ENCODE data around the gene GUCY1A2.
"Not testable (repeated sequence)": the region's sequence is repeated elsewhere in the genome, so short reads cannot be mapped to it uniquely, and the experiment has no call there.

Gene GUCY1A2

DNA sequence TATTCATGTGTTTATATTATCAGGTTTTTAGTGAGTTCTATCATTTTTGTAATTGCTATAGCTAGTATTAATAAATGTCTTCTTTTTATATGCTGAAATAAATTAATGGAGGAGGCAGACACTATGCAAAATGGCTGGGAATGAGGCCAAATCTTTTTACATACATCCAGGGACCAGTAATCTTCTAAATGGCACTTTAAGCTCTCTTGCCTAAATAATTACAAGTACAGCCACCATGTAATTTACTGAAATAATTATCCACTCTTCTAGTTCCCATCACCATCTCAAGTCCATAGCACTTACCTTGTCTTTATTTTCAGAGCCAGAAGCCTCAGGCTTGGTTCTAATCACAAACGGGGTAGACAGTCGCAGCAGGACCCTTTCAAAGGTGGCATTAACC is 79.1 kb downstream of the GUCY1A2 start:
- no peak for DNase-seq (ENCODE audit: low spot score)

DNA sequence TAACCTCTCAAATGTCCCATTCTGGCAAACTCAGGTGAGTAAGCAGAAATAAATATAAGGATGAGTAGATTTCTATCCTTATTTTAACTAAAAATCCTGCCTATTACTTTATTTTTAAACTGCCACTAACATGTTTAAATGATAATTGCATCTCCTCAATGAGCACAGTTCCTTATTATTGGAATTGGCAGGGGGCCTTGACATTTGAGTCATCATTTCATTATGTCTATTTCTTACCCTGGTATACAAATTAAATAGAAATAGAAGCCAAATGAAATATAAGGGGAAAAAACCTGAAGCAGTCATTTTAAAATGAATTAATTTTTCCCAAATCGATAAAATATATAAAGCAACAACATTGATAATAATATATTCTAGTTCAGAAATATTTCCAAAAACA is 81.2 kb downstream of the GUCY1A2 start:
- no peak for DNase-seq (ENCODE audit: low spot score)

DNA sequence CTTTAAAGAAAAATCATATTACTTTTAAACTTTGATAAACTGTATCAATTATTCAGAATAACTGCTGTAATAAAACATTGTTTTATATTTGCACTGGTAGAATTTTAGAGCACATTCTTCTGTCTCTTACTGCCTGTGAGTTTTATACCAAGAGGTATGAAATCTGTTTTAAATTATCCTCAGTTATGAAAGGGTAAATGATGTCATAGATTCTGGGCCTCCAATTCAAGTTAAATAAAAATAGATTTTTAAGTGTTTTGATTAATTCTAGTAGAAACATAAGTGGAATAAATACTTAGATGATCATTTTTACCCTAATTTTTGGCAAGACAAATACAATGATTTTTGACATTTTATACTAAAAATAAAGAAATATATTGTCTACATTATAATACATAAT is 93.0 kb downstream of the GUCY1A2 start:
- no peak for DNase-seq (ENCODE audit: low spot score)

GRCh38 chr11:106920899-106921509 is 97.3 kb downstream of the GUCY1A2 start:
- no peak for DNase-seq (ENCODE audit: low spot score)

DNA sequence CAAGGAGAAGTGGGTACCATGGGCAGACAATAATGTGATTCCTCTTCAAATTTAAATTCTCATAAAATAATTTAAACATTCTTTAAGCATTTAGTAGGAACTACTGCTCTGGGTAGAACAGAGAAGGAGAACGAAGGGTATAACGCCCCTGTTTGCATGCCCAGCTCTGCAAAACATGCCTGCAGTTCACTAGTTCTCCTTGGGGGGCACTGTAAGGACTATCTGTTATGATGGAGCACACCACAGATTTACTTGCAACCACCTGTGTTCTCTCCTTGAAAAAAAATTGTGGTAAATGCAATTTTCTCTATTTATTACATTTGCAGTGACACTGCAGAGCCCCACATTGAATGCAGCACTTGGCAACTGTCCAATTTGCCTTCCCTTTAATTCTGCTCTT is 100.3 kb downstream of the GUCY1A2 start:
- DNase-seq (ENCODE audit: low spot score) = no peak

GRCh38 chr11:106914409-106914808 is 103.9 kb downstream of the GUCY1A2 start:
- no peak for DNase-seq (ENCODE audit: low spot score)

- no peak for DNase-seq (ENCODE audit: low spot score)
Measured at GRCh38 chr11:106913141-106913540, 105.1 kb downstream of the GUCY1A2 start.

DNA sequence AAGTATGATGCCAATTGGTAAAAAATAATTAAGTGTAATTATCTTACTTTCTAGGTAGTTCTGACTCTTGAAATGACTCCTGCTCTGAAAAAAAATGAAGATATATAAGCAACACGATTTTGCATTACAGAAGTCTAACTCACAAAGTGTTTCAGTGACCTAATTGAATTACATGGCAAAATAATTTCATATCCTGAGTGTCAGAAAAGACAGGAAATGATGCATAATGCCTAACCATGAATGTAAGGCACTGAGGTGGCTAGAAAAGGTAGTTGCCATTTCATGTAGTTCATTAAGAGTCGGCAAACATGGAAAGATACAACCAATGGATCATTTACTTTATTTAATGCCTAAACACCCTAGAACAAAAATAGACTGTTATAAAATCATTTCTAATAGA is 113.5 kb downstream of the GUCY1A2 start:
- DNase-seq (ENCODE audit: low spot score) = no peak

DNA sequence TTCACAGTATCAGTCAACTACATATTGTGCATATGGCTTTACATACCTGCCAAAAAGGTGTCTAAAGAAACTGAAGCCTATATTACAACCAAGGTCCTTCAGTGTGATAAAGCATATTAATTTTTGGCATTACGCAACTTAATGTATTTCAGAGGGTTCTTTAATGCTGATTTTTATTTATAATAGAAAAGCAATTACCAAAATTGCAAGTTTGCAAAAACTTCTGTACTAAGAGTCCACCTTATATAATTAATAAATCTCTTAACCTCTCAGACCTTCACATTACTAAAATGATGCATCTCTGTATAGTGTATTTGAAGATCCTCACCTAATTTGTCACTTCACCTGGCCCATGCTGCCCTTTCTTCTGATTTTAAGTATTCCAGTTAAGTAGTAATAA is 128.6 kb downstream of the GUCY1A2 start:
- DNase-seq (ENCODE audit: low spot score) = no peak

- no peak for DNase-seq (ENCODE audit: low spot score)
Measured at GRCh38 chr11:106888386-106888785, 129.9 kb downstream of the GUCY1A2 start.

DNA sequence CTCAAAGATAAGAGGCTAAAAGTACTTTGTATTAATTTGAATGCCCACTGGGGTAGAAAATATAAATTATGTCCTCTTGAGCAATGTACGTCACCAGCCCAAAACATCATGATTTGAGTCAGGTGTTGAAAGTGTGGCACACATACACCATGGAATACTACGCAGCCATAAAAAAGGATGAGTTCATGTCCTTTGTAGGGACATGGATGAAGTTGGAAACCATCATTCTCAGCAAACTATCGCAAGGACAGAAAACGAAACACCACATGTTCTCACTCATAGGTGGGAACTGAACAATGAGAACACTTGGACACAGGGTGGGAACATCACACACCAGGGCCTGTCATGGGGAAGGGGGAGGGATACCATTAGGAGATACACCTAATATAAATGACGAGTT is 134.6 kb downstream of the GUCY1A2 start:
- not testable (repeated sequence) for DNase-seq (ENCODE audit: low spot score)

- DNase-seq (ENCODE audit: low spot score) = no peak
Measured at GRCh38 chr11:106879832-106880546, 138.3 kb downstream of the GUCY1A2 start.

DNA sequence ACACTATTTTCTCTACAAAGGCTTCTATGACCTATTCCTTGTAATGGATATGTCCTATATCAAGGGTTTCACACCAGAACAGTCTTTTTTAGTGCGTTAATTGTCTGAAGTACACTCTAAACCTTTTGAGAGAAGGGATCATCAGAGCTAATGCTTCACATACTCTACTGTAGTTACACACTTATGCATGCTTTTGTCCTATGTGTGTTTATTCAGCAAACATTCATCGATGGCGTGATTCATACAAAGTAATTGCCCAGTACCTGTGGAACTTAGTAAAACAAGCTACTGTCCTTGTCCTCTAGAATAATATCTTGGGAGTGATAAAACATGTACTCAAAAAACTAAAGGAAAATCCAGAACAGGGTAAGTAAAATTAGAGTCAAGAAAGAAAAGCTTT is 139.2 kb downstream of the GUCY1A2 start:
- no peak for DNase-seq (ENCODE audit: low spot score)

DNA sequence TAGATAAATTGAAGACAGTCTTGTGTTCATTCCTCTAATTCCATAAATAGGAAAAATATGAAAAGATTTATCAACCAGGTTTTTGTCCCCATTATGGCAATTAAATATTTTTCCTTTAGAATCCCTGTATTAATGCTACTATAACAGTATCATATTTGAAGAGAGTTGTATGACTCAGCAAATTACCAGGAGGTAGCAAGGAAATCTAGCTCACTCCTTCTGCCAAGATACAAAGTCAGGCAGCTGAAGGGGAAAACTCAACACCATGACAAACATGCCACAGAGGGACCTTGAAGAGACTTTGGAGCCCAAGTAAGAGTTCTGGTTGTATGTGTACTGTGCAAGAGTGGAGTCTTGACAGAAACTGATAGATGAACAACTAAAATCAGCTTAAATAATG is 143.3 kb downstream of the GUCY1A2 start:
- DNase-seq (ENCODE audit: low spot score) = no peak

DNA sequence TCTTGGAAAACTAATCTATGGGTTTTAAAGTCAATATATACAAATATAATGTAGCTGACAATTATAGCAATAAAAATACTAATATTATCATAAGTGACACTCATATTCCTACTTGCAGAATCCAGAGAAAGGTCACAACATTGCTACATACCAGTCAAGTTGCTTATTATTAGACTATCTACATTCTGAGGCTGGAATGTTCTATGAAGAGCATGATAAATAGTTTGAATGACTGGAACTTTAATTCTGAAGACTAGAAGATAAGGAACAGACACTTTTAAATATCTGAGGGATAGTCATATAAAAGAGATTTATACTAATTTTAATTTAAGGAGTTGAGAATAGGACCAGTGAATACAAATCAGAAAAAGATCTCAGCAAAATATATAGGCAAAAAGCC is 146.0 kb downstream of the GUCY1A2 start:
- no peak for DNase-seq (ENCODE audit: low spot score)

GRCh38 chr11:106858200-106858599 is 160.1 kb downstream of the GUCY1A2 start:
- no peak for DNase-seq (ENCODE audit: low spot score)

- DNase-seq (ENCODE audit: low spot score) = no peak
Measured at GRCh38 chr11:106856566-106856965, 161.7 kb downstream of the GUCY1A2 start.

DNA sequence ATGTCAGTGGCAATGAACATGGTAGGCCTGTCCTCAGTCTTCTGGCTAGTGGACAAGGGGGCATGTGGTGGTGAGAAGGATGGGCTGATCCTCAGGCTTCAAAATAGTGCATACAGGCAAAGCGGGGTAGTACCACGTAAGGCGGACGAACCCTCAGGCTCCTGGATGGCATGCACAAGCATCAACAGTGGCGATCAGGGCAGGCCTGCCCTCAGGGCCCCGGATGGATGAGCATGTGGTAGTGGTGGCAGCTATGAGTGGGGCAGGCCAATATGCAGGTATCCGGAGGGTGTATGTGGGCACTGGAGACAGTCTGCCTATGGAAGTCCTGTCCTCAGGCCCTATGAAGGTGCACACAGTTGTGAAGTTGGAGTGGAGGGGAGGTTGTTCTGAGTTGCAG is 163.8 kb downstream of the GUCY1A2 start:
- DNase-seq (ENCODE audit: low spot score) = no peak

DNA sequence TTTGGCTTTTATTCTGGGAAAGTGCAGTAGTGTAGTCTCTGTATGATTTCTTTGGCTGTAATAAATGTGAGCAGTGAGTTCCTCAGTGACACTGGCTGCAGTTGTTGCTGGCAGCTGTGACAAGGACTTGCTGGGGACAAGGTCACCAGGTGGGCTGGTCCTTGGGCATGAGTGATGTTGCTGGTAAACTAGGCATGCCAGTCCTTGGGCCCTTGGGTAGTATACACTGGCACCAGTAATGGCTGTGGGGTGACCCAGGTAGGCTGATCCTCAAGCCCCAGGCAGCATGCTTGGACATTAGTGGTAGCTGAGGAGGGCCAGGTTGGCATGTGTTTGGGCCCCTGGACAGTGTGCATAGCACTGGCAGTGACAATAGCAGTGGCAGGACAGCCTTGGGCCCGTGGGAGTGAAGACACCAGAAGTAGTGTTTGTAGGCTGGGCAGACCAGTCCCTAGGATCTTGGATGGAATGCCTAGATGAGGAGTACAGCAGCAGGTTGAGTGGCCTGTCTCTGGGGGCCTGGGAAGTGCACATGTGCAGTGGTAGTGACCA is 164.3 kb downstream of the GUCY1A2 start:
- no peak for DNase-seq (ENCODE audit: low spot score)

GRCh38 chr11:106852779-106853178 is 165.5 kb downstream of the GUCY1A2 start:
- no peak for DNase-seq (ENCODE audit: low spot score)

DNA sequence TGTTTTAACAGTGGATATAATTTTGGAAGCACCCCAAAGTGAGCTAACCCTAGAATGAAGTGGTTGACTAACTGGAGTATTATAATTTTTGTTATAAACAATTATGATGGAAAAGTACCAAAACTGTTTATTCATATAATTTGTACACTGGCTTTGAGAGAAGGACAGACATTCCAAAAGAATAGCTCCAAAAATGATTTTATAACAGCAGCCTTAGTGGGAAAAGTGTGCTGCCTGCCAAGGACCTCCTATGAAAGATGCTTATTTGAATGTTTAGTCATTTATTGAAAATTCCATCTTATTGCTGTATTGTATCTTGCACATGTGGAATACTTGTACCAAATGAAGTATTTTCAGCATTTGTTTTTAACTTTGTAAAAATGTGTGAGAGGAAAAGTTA is 169.8 kb downstream of the GUCY1A2 start:
- no peak for DNase-seq (ENCODE audit: low spot score)

GRCh38 chr11:106842134-106842533 is 176.1 kb downstream of the GUCY1A2 start:
- DNase-seq (ENCODE audit: low spot score) = no peak

DNA sequence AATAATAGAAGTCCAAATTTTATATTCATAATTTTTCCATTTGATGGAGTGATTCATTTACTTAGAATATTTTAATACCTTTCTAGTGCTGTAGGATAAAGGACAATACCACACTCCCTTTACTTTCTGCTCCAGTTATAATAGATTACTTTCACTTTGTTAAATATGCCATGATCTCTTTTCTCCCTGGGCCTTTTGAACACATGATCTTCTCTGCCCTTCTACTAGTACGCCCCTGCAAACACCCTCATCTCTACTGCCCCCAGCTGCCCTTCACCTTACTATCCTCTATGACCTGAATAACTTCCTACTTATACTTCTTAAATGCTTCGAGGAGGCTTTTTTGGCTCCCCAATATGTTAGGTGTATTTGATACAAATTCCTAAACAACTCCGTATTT is 177.3 kb downstream of the GUCY1A2 start:
- DNase-seq (ENCODE audit: low spot score) = no peak

- no peak for DNase-seq (ENCODE audit: low spot score)
Measured at GRCh38 chr11:106840146-106840545, 178.1 kb downstream of the GUCY1A2 start.

Measured in left forelimb (tissue), 1 donor.